Esophagus muscularis mucosa (tissue), 4 donors: Measurements from ENCODE around the gene OSGEP.

Source experiments
- CTCF ChIP-seq, 3 experiments: fragments of 200-600 bp in 2 of 3; fragments of 450-650 bp in 1 of 3; sonication (generic) in 2 of 3; IDR thresholded peaks; one replicate each; pipeline ENCODE4 v1.5.1; 2017 to 2019; ENCODE audit warnings: antibody characterized with exemption in 3 of 3, mild to moderate bottlenecking in 2 of 3, moderate library complexity in 1 of 3
- EP300 ChIP-seq: sonication (generic); formaldehyde crosslinking; IDR thresholded peaks from one replicate; pipeline ENCODE4 v1.6.1; 2017; ENCODE audit warnings: antibody characterized with exemption
- POLR2A ChIP-seq: fragments of 450-650 bp; IDR thresholded peaks from one replicate; pipeline ENCODE4 v1.6.1; 2017; ENCODE audit warnings: antibody characterized with exemption, moderate library complexity, mild to moderate bottlenecking, low read depth

GRCh38 chr14:20485900-20486299, 31.3 kb upstream of the OSGEP start:
- no peak for TF ChIP-seq CTCF (IDR thresholded peaks at IDR 0.05)
- no peak for TF ChIP-seq POLR2A
- TF ChIP-seq EP300, result no peak
